ENCODE results near the gene GADD45B.

- TF ChIP-seq ZNF384 (IDR thresholded peaks at IDR 0.05; ENCODE audit: borderline replicate concordance, low read depth, low read length) (peak; percentile 71; the same call in 1 of the 2 replicates), EZH2 (IDR thresholded peaks at IDR 0.05; ENCODE audit: borderline replicate concordance, control insufficient read depth, low read depth, low read length) (no peak), EP300 (IDR thresholded peaks at IDR 0.05; ENCODE audit: borderline replicate concordance in 1 of 2, control insufficient read depth in 1 of 2, low read depth in 2 of 2, low read length in 2 of 2) (no peak; a peak in 1 of 4 replicates), CHD4 (IDR thresholded peaks at IDR 0.05) (no peak), CTCF (IDR thresholded peaks at IDR 0.05 in 2 of 3, conservative IDR thresholded peaks at IDR 0.05 in 1 of 3; ENCODE audit: control insufficient read depth in 2 of 3, extremely low read depth in 1 of 3, insufficient read depth in 1 of 3, low read depth in 3 of 3, low read length in 3 of 3) (no peak), RBBP5 (conservative IDR thresholded peaks at IDR 0.05) (no peak), GABPA (IDR thresholded peaks at IDR 0.05; ENCODE audit: low read depth) (no peak), RAD21 (IDR thresholded peaks at IDR 0.05; ENCODE audit: insufficient read depth, low read depth, low read length) (no peak)
- TF ChIP-seq, protein P1, sequence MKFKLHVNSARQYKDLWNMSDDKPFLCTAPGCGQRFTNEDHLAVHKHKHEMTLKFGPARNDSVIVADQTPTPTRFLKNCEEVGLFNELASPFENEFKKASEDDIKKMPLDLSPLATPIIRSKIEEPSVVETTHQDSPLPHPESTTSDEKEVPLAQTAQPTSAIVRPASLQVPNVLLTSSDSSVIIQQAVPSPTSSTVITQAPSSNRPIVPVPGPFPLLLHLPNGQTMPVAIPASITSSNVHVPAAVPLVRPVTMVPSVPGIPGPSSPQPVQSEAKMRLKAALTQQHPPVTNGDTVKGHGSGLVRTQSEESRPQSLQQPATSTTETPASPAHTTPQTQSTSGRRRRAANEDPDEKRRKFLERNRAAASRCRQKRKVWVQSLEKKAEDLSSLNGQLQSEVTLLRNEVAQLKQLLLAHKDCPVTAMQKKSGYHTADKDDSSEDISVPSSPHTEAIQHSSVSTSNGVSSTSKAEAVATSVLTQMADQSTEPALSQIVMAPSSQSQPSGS (IDR thresholded peaks at IDR 0.05; ENCODE audit: low read length) = no peak
- TF ChIP-seq, protein P2, sequence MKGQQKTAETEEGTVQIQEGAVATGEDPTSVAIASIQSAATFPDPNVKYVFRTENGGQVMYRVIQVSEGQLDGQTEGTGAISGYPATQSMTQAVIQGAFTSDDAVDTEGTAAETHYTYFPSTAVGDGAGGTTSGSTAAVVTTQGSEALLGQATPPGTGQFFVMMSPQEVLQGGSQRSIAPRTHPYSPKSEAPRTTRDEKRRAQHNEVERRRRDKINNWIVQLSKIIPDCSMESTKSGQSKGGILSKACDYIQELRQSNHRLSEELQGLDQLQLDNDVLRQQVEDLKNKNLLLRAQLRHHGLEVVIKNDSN (IDR thresholded peaks at IDR 0.05; ENCODE audit: borderline replicate concordance, extremely low read length, insufficient read depth, low read depth, low read length) = no peak
- TF ChIP-seq, protein P3, sequence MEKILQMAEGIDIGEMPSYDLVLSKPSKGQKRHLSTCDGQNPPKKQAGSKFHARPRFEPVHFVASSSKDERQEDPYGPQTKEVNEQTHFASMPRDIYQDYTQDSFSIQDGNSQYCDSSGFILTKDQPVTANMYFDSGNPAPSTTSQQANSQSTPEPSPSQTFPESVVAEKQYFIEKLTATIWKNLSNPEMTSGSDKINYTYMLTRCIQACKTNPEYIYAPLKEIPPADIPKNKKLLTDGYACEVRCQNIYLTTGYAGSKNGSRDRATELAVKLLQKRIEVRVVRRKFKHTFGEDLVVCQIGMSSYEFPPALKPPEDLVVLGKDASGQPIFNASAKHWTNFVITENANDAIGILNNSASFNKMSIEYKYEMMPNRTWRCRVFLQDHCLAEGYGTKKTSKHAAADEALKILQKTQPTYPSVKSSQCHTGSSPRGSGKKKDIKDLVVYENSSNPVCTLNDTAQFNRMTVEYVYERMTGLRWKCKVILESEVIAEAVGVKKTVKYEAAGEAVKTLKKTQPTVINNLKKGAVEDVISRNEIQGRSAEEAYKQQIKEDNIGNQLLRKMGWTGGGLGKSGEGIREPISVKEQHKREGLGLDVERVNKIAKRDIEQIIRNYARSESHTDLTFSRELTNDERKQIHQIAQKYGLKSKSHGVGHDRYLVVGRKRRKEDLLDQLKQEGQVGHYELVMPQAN (conservative IDR thresholded peaks at IDR 0.05) = no peak
Measured at GRCh38 chr19:2511991-2512390, 36.1 kb downstream of the GADD45B start.
